T-helper 9 cell (primary cell): ENCODE data around the gene GET4.
A peak's percentile ranks its signal among the peaks of the same experiment; 100 is the strongest.
"Not testable (repeated sequence)": the region's sequence is repeated elsewhere in the genome, so short reads cannot be mapped to it uniquely, and the experiment has no call there.

Source experiments
- DNase-seq: peaks from one replicate; pipeline ENCODE4 v3.0.0-alpha.2; 2020

Gene GET4

GRCh38 chr7:916291-916941 lies 40.1 kb downstream of the GET4 start:
- DNase-seq: no peak

- no peak for DNase-seq
Observed at GRCh38 chr7:917255-918117, 41.1 kb downstream of the GET4 start.

- DNase-seq: no peak
Observed at GRCh38 chr7:918118-918425, 41.7 kb downstream of the GET4 start.

- no peak for DNase-seq
Observed at GRCh38 chr7:918441-919113, 42.2 kb downstream of the GET4 start.

GRCh38 chr7:919114-919442 lies 42.7 kb downstream of the GET4 start:
- DNase-seq: no peak

GRCh38 chr7:919924-920341 lies 43.6 kb downstream of the GET4 start:
- DNase-seq: no peak

GRCh38 chr7:920351-921070 lies 44.2 kb downstream of the GET4 start:
- no peak for DNase-seq

- no peak for DNase-seq
Observed at GRCh38 chr7:921071-921461, 44.7 kb downstream of the GET4 start.

GRCh38 chr7:921581-922333 lies 45.4 kb downstream of the GET4 start:
- DNase-seq: no peak

GRCh38 chr7:922334-923107 lies 46.2 kb downstream of the GET4 start:
- peak; percentile 39 for DNase-seq

- DNase-seq: peak; percentile 86
Observed at GRCh38 chr7:923108-924041, 47.0 kb downstream of the GET4 start.

GRCh38 chr7:924042-924441 lies 47.7 kb downstream of the GET4 start:
- not testable (repeated sequence) for DNase-seq

GRCh38 chr7:924541-925231 lies 48.3 kb downstream of the GET4 start:
- DNase-seq: no peak

- no peak for DNase-seq
Observed at GRCh38 chr7:925601-926000, 49.2 kb downstream of the GET4 start.

- DNase-seq: no peak
Observed at GRCh38 chr7:926061-927030, 50.0 kb downstream of the GET4 start.

GRCh38 chr7:927031-927671 lies 50.8 kb downstream of the GET4 start:
- DNase-seq: no peak

- DNase-seq: no peak
Observed at GRCh38 chr7:929311-929711, 53.0 kb downstream of the GET4 start.
